C4-2B (cell line): ENCODE data around the gene SHCBP1L.

ENCODE experiments used
- ZFX ChIP-seq: fragments of 450-650 bp; IDR thresholded peaks from 2 replicates; pipeline ENCODE4 v1.6.1; 2017
- TF ChIP-seq, protein P1 (sequence below): fragments of 450-650 bp; conservative IDR thresholded peaks from 2 replicates; pipeline ENCODE4 v1.5.1; 2017; ENCODE audit warnings: mild to moderate bottlenecking

DNA sequence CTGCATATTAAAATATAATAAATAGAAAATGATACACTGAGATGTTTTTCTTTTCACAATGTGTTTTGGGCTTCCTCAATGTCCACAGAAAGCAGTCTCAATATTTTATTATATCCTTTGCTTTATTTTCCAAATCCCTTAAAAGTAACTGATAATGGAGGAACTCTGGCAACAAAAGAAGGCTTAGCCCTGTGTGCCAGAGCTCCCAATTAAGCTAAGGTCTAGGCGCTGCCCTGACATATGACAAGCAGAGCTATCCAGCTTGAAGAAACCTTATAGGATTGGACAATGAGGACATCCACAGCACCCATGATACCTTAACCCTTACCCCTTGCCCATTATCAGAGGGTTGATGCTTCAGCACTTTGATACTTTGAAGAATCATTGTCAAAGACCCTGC lies 12.9 kb upstream of the SHCBP1L start:
- TF ChIP-seq, protein P1, sequence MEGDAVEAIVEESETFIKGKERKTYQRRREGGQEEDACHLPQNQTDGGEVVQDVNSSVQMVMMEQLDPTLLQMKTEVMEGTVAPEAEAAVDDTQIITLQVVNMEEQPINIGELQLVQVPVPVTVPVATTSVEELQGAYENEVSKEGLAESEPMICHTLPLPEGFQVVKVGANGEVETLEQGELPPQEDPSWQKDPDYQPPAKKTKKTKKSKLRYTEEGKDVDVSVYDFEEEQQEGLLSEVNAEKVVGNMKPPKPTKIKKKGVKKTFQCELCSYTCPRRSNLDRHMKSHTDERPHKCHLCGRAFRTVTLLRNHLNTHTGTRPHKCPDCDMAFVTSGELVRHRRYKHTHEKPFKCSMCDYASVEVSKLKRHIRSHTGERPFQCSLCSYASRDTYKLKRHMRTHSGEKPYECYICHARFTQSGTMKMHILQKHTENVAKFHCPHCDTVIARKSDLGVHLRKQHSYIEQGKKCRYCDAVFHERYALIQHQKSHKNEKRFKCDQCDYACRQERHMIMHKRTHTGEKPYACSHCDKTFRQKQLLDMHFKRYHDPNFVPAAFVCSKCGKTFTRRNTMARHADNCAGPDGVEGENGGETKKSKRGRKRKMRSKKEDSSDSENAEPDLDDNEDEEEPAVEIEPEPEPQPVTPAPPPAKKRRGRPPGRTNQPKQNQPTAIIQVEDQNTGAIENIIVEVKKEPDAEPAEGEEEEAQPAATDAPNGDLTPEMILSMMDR: no peak
- TF ChIP-seq ZFX: no peak
